IPS-NIHi7 (cell line): ENCODE measurements around the gene SDK1.
A peak's percentile ranks its signal among the peaks of the same experiment; 100 is the strongest.

Source experiments
- DNase-seq: peaks from one replicate; pipeline ENCODE4 v3.0.0; 2012; ENCODE audit warnings: mixed read lengths; ENCODE audit errors: extremely low spot score

SDK1 gene

DNA sequence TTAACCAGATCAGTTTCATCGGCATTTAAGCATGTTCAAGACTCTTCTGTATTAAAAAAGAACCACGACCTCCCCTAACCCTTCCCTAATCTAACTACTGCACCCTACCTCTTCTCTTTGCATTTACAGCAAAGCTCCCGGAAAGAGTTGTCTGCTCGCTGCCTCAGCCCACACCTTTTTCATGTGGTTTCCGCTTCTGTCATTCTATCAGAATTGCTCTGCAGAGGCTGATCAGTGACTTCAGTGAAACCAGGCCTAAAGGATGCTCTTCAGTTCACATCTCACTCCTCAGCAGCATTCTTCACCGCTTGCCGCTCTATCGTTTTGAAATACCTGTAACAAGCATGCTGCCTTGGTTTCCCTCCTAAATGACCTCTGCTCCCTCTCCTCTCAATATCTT lies 160.9 kb downstream of the SDK1 start:
- DNase-seq, result no peak

DNA sequence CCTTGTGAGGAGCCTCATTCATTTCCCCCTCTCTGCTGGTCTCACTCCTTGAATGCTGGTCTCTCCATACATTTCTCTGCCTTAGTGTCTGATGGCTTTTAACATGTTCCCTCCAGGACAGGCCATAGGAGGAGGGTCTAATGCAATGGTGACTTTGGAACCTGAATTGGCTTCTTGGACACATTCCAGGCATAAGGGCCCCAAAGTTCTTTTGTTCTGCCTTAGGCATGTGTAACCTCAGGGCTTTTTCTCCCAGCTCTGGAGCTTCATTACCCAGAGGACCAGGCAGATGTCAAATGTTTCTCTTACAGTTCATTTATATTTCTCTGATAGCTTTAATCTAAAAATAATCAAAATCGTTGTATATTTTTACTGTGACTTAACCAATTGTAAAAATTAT lies 162.6 kb downstream of the SDK1 start:
- no peak for DNase-seq

DNA sequence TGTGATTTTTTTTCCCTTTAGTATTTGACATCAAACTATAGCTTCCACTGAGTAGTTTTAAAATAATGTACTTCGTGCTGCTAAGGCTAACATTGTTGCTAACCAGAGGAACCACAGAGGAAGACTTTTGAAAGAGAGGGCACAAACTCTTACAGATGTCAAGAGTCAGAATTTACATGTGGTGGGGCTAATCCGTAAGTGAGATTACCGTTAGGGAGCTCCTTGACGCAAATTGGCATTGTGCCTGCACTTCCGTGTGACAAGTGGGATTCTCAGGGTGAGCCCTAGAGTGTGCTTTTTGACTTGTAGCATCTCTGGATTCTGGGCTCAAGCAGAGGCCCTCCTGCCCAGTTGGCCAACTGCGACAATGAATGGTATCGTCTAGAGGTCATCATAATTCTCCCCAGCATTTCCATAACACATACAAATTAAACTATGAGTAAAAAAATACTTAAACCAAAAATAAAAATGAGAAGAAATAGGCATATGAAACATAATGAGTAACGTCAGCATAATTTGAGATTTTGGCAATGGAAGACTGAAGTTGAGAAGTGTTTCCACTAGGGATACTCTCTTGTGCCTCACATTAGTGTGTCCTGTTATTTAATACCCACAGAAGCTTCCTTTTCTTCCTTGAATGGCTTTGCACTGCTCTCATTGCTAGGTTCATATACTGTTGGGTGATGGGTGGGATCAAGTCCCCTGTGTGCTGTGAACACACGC lies 164.0 kb downstream of the SDK1 start:
- DNase-seq, result no peak

DNA sequence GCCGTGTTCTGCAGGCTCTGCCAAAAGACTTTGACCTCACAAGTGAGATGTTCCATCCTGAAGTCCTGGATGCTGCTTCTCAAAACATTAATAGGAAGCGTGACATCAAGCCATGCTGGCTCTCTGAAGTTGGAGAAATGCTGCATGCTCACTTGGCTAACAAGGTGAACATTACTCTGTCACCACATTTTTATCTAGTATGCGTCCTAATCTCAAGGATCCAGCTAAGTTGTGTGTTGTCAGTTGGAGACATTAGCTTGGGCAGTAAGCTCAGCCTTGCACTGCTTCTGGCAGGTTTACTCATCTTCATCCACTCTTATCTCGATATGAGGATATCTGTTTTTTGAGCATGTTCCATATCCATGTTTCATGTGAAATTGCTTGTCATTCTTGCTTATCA lies 165.2 kb downstream of the SDK1 start:
- no peak for DNase-seq

DNA sequence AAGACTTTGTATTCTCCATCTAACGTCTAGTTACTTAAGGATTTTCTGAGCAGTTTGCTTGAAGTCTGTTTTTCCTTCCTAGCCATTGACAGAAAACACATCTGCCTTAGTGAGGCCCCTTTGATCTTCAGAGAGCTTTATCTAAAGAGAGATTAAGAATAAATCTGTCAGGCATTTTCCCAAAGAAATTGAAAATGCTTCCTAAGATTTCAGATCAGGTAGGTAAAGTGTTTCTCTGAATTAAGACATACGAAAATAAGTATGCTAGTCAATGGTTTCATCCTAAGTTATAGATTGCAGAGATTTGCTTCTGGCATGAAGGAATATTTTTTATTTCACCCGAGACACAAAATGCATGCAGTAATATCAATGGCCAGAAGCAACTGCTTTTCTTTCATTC lies 168.6 kb downstream of the SDK1 start:
- no peak for DNase-seq

DNA sequence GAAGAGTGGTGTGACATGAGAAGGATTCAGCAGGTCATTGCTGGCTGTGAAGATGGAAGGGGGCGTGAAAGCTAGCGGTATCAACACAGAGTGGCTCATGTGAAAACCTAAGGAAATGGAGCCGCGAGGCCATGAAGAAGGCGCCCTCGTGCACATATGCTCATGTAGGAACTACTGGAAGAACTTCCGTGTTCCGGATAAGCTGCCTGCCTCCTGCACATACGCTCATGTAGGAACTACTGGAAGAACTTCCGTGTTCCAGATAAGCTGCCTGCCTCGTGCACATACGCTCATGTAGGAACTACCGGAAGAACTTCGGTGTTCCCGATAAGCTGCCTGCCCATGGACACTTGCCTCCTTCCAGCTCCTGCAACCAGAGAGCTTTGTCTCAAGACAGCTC lies 179.1 kb downstream of the SDK1 start:
- DNase-seq, result no peak

DNA sequence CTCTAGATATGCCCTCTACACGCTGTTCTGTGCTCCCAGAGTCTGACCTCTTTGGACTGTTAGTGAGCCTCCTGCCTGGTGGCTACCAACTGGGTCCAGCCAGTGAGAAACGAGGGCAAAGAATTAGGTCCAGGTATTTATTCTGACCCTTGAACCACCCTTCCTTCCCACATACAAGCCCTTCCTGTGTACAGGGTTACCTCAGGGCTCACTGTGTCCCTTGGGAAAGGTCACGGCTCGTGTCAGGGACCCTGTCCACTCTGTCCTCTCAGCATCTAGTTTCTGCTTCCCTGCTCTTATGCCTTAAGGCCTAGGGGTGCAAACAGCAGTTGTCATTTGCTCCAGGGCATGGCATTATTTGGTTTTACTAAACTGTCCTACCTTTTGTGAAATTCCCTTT lies 180.4 kb downstream of the SDK1 start:
- no peak for DNase-seq

DNA sequence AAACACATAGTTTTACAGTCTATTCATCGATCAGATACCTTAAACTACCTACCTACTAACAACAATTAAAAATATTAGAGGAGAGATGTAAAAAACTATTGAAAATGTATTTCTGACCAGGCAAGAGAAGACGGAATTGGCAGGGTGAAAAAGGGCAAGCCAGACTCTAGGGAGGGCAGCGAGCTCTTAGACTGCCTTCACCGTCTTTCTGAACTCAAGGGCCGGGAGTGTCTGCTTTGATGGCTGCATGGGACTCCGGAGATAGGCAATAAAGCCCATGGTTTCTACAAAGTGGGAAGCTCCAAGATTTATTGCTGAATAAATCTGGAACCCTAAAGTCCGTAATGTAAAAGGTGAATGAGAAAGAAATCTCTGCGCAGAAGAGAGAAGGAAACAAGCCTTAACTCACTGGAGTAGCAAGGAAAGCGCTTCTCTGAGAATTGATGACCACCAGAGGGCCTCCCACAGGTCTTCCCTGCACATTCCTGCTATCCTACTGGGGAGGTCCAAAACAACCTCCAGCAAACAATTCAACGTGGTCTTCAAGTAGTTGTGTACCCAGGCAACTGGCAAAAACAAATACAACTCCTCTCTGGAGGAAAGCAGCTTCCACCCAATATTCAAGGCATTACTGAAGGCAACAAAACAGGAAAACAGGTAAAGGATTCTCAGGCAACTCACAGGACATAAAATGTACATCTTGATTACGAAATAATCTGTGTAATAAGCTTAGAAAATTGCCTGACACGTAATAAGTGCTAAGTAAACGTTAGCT lies 181.3 kb downstream of the SDK1 start:
- DNase-seq, result peak; percentile 72

DNA sequence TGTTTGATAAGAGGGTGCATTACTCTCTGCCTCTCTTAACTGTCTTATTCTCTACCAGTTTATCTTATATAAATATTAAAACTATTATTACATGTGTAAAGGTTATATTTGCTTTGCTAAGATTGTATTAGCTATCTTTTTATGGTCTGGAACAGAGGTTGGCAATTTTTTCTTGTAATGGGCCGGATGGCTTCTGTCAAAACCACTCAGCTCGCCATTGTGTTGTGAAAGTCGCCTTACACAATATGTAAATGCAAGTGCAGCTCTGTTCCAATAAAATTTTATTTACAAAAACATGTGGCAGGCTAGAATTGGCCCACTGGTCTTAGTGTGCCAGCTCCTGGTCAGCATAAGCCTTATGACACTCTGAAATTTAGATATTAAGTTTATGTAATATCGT lies 185.8 kb downstream of the SDK1 start:
- DNase-seq, result no peak

DNA sequence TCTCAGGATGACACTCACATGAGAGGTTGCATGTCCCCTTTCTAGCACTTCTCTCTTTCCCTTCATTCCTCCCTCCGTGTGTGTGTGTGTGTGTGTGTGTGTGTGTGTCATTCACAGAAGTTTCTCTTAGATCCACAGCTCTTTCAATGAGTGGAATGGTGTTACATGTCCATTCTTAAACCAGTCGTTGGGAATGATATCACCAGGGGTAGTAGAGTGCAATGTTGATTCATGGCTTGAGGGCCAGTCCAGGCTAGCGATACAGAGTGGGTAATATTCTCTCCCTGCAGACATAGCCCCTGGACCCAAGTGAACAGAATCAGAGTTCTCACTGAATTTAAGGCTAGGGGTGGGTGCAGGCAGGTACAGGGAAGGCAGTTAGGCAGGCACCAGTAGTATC lies 187.8 kb downstream of the SDK1 start:
- DNase-seq, result no peak

DNA sequence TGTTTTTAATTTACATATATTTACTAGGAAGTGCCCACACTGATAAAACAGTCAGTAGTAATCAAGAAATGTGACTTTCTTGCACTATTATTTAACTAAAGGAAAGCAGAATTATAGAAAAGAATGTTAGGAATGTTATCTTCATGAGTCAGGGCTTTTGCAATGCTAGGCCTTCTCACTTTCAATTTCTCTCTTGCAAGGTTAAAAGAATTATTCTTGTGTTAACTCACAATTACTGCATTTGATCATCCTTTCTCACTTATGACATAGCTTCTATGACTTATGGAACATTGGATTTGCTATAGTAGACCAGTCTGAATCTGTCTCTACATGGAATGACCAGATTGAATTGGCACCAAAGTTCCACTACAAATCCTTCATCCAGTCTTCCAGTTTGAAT lies 192.4 kb downstream of the SDK1 start:
- DNase-seq, result no peak

DNA sequence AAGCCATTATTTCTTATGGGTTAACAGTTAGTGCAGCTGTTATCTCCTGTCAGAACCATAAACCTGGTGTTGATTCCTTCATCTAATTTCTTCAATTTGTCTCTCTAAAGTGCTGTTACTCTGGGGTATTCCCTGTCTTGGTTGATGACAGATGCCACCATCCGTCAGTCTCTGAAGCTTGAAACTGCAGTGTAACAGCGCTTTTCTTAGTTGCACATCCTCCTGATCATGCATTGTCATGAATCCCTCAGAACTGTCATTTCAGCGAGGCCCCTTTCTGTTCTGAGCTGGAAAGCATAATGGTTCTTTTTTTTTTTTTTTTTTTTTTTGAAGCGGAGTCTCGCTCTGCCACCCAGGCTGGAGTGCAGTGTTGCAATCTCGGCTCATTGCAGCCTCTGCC lies 193.9 kb downstream of the SDK1 start:
- no peak for DNase-seq

DNA sequence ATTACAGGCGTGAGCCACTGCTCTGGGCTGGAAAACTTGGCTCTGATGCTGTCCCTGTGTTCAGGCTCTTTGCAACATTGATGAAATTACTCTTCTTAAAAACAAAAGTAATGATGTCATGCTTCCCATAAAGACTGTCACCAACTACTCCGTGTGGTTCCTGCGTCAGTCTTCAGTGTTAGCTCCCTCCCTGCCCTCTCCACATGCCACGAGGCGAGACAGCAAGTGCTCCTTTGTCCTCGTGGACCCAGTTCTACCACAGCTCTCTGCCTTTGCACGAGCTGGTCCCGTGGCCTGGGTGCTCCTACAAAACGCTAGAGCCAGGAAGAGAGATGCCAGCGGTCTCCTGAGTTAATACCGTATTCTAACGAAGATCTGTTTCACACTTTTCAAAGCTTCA lies 194.5 kb downstream of the SDK1 start:
- no peak for DNase-seq

DNA sequence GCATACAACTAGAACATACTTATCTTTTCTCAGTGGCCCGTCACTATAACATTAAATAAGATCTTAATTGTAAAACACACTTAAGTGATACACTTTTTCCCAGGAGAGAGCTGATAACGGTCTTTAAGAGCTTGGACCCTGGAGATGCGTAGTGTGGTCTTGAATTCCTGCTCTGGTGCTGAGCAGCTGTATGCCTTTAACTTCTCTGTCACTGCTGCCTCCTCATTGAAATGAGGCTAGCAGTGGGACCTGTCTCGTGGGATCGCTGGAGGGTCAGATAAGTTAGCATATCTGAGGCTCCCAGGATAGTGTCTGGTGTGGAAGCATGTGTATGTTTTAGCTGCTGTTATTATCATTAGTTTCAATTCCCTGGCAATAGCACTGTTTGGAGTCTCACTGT lies 194.9 kb downstream of the SDK1 start:
- no peak for DNase-seq

DNA sequence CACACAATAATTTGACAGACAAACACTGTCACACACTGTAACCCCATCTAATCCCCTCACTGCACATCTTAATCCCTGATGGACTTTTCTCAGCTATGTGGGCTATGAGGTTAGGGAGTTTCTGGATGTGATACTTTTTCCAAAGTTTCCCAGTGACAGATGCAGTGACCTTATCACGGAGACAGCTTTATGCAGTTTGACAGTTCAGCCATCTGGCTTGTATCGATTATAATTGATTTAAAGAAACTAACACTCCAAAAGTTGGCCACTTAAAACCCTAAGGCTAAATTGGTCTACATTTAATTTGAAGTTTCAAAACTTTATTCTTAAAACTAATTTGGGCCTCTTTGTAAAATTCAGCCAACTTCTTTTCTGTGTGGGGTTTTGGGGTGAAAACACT lies 196.7 kb downstream of the SDK1 start:
- DNase-seq, result no peak

DNA sequence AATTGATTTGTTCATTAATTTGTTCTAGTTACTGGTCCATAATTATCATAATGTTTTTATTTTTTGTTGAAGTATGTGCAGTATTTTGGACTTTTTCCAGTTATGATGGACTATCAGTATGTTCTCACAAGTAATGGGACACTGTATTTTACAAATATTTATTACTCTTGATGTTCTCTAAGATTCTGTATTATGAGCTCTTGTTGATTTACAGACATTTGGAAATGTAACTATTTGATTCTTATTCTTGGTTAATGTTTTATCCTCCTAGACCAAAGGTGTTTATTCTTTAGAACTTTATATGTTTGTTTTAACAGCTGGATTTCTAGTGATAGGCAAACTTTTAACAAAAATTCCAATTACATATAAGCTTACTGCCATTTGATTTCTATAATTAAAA lies 200.6 kb downstream of the SDK1 start:
- no peak for DNase-seq

DNA sequence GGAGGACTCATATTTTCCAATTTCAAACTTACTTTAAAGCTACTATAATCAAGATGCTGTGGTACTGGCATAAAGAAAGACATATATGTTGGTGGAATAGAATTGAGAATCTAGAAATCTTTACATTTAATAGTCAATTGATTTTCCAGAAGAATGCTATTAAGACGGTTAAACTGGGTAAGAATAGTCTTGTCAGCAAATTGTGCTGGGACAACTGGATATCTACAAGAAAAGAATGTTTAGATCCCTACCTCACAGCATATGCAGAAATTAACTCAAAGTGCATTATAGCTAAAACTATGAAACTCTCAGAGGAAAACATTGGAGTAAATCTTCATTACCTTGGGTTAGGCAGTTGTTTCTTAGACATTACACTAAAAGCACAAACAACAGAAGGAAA lies 203.3 kb downstream of the SDK1 start:
- no peak for DNase-seq

DNA sequence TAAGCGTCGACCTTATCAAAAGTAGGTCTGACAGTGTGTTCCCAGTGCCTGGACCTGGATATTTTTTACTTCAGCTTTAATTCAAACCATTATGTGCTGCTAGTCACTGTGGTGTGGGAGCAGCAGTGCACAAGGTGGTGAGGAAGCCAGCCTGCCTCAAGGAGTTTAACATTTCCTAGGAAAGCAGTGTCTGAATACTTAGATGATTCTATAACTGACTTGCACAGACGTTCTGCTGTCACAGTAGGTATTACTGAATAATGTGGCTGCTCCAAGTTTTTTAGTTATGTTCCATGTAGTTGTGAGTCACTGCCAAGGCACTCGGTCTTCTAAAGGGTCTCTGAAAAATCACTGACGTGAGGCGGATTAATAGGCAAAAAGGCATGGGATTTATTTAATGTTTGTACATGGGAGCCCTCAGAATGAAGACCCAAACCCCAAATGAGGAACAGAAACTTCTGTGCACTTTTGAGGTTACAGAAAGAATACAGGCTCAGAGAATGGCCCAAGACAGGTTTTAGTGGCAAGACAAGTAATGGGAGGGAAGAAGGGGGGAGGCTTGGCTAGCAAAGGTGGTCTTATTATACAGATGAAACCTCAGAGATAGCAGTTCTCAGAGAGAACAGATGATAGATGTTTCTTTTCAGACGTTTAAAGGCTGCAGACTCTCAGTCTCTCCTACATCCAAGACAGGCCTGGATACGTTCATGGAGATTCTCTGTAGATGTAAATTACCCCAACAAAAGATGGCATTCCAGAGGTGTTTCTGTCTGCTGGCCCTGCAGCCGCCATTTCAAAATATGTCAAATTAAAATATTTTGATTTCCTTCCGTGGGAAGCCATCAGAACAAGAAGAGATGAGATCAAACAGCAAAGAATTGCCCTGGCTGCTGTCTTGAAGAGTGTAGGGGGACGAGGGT lies 209.3 kb downstream of the SDK1 start:
- no peak for DNase-seq

DNA sequence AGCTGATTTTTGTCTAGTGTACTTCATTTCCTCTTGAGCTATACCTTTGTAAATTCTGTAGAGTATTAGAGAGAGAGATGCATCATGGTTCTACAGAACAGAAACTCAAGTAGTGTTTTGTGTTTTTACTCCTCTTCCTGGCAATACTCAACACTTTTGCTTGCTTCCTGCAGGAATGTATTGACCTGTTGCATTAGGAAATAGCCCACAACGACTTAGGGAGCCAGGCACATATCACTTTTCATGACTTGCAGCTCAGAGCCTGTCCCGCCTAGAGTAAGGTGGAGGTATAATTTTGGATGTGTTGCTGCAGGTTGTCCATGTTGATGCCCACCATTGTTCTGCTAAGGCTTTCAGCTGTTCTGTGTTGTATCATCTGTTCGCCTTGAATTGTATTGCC lies 216.3 kb downstream of the SDK1 start:
- no peak for DNase-seq

DNA sequence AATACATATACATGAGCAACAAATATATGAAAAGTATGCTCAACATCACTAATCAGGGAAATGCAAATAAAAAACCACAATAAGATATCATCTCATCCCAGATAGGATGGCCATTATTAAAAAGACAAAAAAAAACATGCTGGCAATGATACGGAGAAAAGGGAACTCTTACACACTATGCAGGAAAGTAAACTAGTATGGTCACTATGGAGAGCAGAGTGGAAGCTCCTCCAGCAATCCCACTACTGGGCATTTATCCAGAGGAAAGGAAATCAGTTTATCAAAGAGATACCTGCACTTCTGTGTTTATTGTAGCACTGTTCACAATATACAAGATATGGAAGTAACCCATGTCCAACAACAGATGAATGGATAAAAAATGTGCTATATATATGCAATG lies 217.5 kb downstream of the SDK1 start:
- no peak for DNase-seq

DNA sequence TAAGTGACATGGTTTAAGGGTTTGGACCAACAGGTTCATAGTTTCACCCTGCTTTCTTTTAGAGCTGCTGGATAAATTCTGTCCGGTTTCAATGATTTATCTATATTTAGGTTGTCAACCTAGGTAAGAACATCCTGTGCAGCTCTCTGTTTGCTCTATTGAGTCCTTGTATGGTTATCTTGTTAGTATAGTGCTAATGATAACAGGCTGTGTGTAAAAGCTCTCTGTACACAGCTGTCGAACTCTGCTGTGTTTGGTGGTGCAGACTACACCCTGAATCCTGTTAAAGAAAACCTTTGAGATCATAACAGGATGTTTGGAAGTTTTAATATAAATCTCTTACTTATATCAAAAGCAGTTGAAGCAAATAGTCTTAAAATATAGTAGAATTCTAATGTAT lies 219.2 kb downstream of the SDK1 start:
- no peak for DNase-seq

DNA sequence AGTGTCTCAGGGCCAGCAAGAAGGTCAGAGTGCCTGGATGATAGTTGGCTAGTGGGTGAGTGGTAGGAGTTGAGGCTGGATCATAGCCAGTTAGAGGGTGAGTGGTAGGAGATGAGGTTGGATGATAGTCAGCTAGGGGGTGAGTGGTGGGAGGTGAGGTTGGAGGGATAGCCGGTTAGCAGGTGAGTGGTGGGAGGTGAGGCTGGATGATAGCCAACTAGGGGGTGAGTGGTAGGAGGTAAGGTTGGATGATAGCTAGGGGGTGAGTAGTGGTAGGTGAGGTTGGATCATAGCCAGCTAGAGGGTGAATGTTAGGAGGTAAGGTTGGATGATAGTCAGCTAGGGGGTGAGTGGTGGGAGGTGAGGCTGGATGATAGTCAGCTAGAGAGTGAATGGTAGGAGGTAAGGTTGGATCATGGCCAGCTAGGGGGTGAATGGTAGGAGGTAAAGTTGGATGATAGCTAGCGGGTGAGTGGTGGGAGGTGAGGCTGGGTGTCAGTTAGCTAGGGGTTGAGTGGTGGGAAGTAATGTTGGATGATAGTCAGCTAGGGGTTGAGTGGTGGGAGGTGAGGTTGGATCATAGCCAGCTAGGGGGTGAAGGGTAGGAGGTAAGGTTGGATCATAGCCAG lies 226.6 kb downstream of the SDK1 start:
- DNase-seq, result no peak
